Epidermal melanocyte (primary cell): Measurements from ENCODE around the gene UBAC1.

Experiments used
- DNase-seq: peaks from one replicate; pipeline ENCODE4 v3.0.0; 2011; ENCODE audit warnings: low spot score; ENCODE audit not compliant: insufficient read length

Gene UBAC1

DNA sequence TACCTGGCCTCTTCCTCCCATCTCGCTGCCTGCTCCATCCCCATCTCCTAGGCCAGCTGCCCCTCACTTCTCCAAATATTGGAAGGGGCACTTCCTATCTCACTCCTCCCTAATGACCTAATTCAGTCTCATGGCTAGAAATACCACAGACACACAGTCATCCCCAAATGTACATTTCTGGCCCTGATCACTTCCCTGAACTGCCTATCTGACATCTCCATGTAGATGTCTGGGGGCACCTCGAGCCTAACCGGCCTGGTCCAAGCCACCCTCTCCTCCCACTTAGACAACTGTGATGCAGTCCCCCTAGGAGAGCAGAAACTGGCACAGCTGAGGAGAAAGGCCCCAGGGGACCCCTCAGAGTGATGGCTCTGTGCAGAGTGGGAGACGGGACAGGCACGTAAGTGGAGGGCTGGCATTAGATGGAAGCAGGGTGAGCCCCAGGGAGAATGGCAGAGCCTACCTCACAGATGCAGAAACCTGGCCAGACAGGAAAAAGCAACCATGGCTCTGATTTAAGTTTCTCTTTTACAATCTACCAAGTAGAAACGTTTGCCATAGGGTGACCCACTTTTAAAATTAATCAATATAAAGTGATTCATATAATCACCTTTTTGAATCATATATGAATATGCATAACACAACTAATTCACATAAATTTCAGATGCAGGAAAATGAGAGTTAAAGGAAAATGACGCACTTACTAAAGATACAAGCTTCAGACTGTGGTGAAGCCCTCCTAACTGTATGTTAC is 75.9 kb downstream of the UBAC1 start:
- no peak for DNase-seq

DNA sequence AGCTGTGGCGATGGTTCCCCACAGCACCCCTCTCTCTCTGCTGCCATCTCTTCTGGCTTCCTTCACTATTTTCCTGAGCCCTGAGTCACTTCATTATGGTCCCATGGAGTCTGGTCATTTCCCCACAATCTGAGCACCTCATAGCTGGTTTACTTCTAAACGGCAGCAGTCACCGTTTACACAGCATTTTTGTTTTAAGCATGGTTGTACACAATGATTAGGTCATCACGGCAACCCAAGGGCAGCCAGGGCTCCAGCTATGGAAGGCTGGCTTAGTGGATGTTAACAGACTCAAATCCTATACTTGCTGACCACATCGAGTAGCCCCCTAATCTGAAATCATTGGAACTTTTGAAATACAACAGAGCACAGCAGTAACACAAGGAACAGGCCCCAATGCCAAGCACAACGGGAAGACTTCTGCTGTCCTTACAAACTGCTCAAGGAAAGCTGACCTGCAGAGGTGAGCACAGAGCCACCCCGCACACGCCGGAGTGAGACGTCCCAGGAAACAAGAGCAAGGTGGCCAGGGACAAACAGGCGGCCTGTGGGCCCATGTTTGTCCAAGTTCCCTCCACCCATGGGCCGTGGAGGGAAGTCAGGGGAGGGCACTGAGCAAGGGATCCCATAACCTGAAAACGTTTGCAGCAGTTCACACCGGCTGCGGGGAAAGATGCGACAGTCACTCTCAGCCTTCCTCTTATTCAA is 76.7 kb downstream of the UBAC1 start:
- no peak for DNase-seq

DNA sequence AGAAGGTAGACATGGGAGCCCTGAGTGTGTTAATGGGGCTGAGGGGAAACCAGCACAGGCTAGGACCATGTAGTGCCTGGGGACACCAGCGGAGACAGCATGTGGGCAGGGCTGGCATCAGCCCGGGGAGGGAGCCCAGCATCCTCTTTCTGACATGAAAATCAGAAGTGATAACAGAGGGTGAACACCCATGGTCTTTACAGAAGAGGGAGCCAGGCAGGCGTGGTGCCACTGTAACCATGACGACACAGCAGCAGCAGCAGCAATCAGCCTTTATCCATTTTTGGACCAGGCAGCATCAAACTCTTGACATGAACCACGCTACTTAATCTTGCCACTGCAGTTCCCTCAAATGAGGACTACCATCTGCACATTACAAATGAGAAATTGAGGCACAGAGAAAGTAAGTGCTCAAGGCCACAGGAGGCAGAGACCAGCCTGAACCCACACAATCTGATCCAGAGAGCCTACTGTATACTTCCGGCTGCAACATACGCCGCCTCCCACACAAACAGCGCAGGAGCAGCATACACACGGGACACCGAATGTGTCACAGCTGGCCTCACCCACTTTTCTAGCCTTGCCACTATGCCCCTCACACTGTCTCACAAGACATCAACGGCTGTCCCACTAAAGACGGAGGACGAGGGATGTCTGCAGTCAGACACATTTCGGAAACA is 77.6 kb downstream of the UBAC1 start:
- DNase-seq, result no peak
